Hepatocyte (in vitro differentiated cells): ENCODE results near the gene AIFM1.

Experiments
- EZH2 ChIP-seq: fragments of 200-600 bp; sonication (generic); IDR thresholded peaks from 2 replicates; pipeline ENCODE4 v1.6.1; 2016; ENCODE audit warnings: antibody characterized with exemption, mild to moderate bottlenecking, borderline replicate concordance
- TF ChIP-seq, protein P1 (sequence below): fragments of 200-600 bp; sonication (generic); IDR thresholded peaks from 2 replicates; pipeline ENCODE4 v1.5.1; 2016; ENCODE audit warnings: antibody characterized with exemption, mild to moderate bottlenecking; ENCODE audit not compliant: poor library complexity

- TF ChIP-seq, protein P1, sequence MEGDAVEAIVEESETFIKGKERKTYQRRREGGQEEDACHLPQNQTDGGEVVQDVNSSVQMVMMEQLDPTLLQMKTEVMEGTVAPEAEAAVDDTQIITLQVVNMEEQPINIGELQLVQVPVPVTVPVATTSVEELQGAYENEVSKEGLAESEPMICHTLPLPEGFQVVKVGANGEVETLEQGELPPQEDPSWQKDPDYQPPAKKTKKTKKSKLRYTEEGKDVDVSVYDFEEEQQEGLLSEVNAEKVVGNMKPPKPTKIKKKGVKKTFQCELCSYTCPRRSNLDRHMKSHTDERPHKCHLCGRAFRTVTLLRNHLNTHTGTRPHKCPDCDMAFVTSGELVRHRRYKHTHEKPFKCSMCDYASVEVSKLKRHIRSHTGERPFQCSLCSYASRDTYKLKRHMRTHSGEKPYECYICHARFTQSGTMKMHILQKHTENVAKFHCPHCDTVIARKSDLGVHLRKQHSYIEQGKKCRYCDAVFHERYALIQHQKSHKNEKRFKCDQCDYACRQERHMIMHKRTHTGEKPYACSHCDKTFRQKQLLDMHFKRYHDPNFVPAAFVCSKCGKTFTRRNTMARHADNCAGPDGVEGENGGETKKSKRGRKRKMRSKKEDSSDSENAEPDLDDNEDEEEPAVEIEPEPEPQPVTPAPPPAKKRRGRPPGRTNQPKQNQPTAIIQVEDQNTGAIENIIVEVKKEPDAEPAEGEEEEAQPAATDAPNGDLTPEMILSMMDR: no peak
- TF ChIP-seq EZH2: no peak
Measured at GRCh38 chrX:130172127-130172845, 6.6 kb upstream of the AIFM1 start.
